Islet of Langerhans (tissue), 1 donor: ENCODE results near the gene TKTL1.
"Not testable (repeated sequence)": the region's sequence is repeated elsewhere in the genome, so short reads cannot be mapped to it uniquely, and the experiment has no call there.

Source experiments
- FAIRE-seq: peaks from one replicate; lab custom pipeline; 2011; peaks lifted over from hg19 to GRCh38; lab: Jason Lieb, UNC

The TKTL1 gene

GRCh38 chrX:154295664-154296310 lies at the start of gene TKTL1:
Gene TKTL1 (plus strand): TSS chrX:154295795. CDS start chrX:154295860, 65 bp downstream.
- no peak for FAIRE-seq

GRCh38 chrX:154247377-154248045 lies 48.1 kb upstream of the TKTL1 start:
- not testable (repeated sequence) for FAIRE-seq

GRCh38 chrX:154248076-154248475 lies 47.5 kb upstream of the TKTL1 start:
- not testable (repeated sequence) for FAIRE-seq

- FAIRE-seq, result not testable (repeated sequence)
Measured at GRCh38 chrX:154257282-154257681, 38.3 kb upstream of the TKTL1 start, which contains the start of gene OPN1MW3. Gene OPN1MW3 (plus strand): TSS chrX:154257582. CDS start chrX:154257620, 38 bp downstream.

GRCh38 chrX:154258711-154259110 lies 36.9 kb upstream of the TKTL1 start:
- FAIRE-seq, result not testable (repeated sequence)

GRCh38 chrX:154263072-154263471 lies 32.5 kb upstream of the TKTL1 start:
- FAIRE-seq, result not testable (repeated sequence)

- FAIRE-seq, result not testable (repeated sequence)
Measured at GRCh38 chrX:154269245-154269644, 26.4 kb upstream of the TKTL1 start.

GRCh38 chrX:154284489-154285338 lies 10.9 kb upstream of the TKTL1 start:
- FAIRE-seq, result not testable (repeated sequence)

- FAIRE-seq, result not testable (repeated sequence)
Measured at GRCh38 chrX:154286406-154286805, 9.2 kb upstream of the TKTL1 start.

GRCh38 chrX:154294791-154295574 lies 612 bp upstream of the TKTL1 start, which contains the start of gene TEX28:
Gene TEX28 (minus strand): TSS chrX:154295124. CDS start chrX:154292117, 3,007 bp downstream.
- FAIRE-seq, result no peak

- FAIRE-seq, result no peak
Measured at GRCh38 chrX:154296731-154297130, 1.1 kb downstream of the TKTL1 start.

GRCh38 chrX:154298312-154298711 lies 2.7 kb downstream of the TKTL1 start:
- FAIRE-seq, result no peak

GRCh38 chrX:154300816-154301215 lies 5.2 kb downstream of the TKTL1 start:
- no peak for FAIRE-seq

GRCh38 chrX:154302998-154303397 lies 7.4 kb downstream of the TKTL1 start:
- FAIRE-seq, result not testable (repeated sequence)

GRCh38 chrX:154303476-154303875 lies 7.9 kb downstream of the TKTL1 start:
- FAIRE-seq, result no peak

- FAIRE-seq, result no peak
Measured at GRCh38 chrX:154304846-154305245, 9.3 kb downstream of the TKTL1 start.

GRCh38 chrX:154305541-154306205 lies 10.1 kb downstream of the TKTL1 start:
- no peak for FAIRE-seq

GRCh38 chrX:154307202-154307601 lies 11.6 kb downstream of the TKTL1 start:
- no peak for FAIRE-seq

GRCh38 chrX:154308108-154308946 lies 12.7 kb downstream of the TKTL1 start:
- no peak for FAIRE-seq

- no peak for FAIRE-seq
Measured at GRCh38 chrX:154309041-154309775, 13.6 kb downstream of the TKTL1 start.
